Tibial nerve (tissue), 4 donors: ENCODE measurements around the gene GTF2H4. TPM values are rescaled to one million over a fixed set of nuclear protein-coding genes. Genes with fewer than 3 reads are reported as not detected.

Experiments
- DNase-seq, 2 donors: peaks; one replicate each; pipeline ENCODE4 v3.0.0-alpha.2; 2019; ENCODE audit warnings: low spot score in 2 of 2
- H3K27ac ChIP-seq, 4 donors: fragments of 200-600 bp; sonication (generic) in 3 of 4; one replicate each; pipeline ENCODE4 v1.5.1; 2017 to 2019; ENCODE audit warnings: mild to moderate bottlenecking in 1 of 4
- H3K27me3 ChIP-seq, 2 donors: fragments of 200-600 bp; sonication (generic) in 1 of 2; one replicate each; pipeline versions ENCODE4 v1.5.1 to v1.6.0; 2017 to 2019
- H3K36me3 ChIP-seq, 3 donors: fragments of 200-600 bp; sonication (generic); one replicate each; pipeline ENCODE4 v1.5.1; 2018 to 2019
- H3K4me1 ChIP-seq, 4 donors: fragments of 200-600 bp; sonication (generic) in 3 of 4; one replicate each; pipeline ENCODE4 v1.5.1; 2017 to 2019
- H3K4me3 ChIP-seq, 4 donors: fragments of 200-600 bp; sonication (generic) in 3 of 4; one replicate each; pipeline ENCODE4 v1.5.1; 2017 to 2019; ENCODE audit warnings: mild to moderate bottlenecking in 1 of 4, moderate library complexity in 1 of 4
- H3K9me3 ChIP-seq, 4 donors: fragments of 200-600 bp; sonication (generic) in 3 of 4; one replicate each; pipeline ENCODE4 v1.5.1; 2017 to 2019
- EP300 ChIP-seq, 2 donors: sonication (generic); formaldehyde crosslinking; IDR thresholded peaks; one replicate each; pipeline ENCODE4 v1.6.1; 2017; ENCODE audit warnings: antibody characterized with exemption in 2 of 2, mild to moderate bottlenecking in 1 of 2
- POLR2A ChIP-seq, 2 donors: fragments of 450-650 bp; IDR thresholded peaks; one replicate each; pipeline ENCODE4 v1.6.1; 2017; ENCODE audit warnings: antibody characterized with exemption in 2 of 2, mild to moderate bottlenecking in 2 of 2, moderate library complexity in 2 of 2
- WGBS, 2 donors: methylation state at CpG; one replicate each; pipeline ENCODE4 v1.1.5; 2018; 5-methylcytosine and 5-hydroxymethylcytosine counted together
- total RNA-seq, 4 donors: library from RNA; depleted of rRNA; stranded (reverse); fragments of >200 nt; gene quantifications; one replicate each; pipeline ENCODE4 v1.1.0, GENCODE V29; 2016
- TF ChIP-seq, protein P1 (sequence below), 5 experiments: fragments of 200-600 bp in 3 of 5; fragments of 450-650 bp in 2 of 5; sonication (generic) in 3 of 5; IDR thresholded peaks; one replicate each; pipeline ENCODE4 v1.5.1; 2016 to 2019; ENCODE audit warnings: antibody characterized with exemption in 5 of 5, mild to moderate bottlenecking in 3 of 5, moderate library complexity in 2 of 5

The GTF2H4 gene
- total RNA-seq, 4 donors from 2014 or later, result 2.2 to 25.2 (median 10.1) TPM

DNA sequence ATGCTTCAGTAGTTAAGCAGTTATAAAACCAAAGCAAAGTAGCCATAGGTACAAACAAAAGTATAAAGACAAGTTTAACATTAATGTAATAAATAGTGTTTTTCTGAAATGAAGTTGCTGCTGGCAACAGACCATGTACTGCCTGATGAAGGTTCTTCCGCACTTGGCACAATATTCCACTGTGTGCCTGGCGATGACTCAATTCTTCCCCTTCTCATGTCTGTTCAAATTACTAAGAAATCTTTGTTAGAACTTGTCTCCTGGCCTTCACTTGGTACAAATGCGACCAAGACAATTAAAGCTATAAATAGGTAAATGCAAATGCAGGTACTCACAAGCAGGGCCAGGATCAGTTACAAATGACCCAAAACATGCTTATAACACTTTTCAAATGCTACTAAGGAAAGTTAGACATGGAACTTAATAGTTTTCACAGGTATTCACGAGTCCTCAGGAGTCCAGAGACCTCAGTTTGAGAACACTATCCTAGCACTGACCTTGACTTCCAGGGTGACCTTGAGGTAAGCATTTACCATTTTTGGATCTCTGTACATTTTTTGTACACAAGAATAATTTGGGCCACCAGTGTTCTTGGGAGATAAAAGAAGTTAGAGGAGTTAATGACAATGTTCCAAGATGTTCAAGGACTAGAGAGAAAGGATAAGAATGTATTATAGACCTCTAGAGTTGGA lies 31.8 kb upstream of the GTF2H4 start:
- DNase-seq, result peak in 1 of 2 donors; percentile 40
- H3K4me3 ChIP-seq, result no peak overlapping the region
- 44 to 45% methylated on average over 4 of the region's 4 CpGs for WGBS, 2 donors
- no peaks in the 10 kb centered on the region for H3K36me3 ChIP-seq
- H3K27me3 ChIP-seq, result no peaks in the 10 kb centered on the region
- H3K27ac ChIP-seq, result peak overlapping the region; percentile 23 to 89 (median 82)
- TF ChIP-seq EP300 (IDR thresholded peaks at IDR 0.05), result peak in 1 of 2 donors; percentile 75
- TF ChIP-seq, protein P1, sequence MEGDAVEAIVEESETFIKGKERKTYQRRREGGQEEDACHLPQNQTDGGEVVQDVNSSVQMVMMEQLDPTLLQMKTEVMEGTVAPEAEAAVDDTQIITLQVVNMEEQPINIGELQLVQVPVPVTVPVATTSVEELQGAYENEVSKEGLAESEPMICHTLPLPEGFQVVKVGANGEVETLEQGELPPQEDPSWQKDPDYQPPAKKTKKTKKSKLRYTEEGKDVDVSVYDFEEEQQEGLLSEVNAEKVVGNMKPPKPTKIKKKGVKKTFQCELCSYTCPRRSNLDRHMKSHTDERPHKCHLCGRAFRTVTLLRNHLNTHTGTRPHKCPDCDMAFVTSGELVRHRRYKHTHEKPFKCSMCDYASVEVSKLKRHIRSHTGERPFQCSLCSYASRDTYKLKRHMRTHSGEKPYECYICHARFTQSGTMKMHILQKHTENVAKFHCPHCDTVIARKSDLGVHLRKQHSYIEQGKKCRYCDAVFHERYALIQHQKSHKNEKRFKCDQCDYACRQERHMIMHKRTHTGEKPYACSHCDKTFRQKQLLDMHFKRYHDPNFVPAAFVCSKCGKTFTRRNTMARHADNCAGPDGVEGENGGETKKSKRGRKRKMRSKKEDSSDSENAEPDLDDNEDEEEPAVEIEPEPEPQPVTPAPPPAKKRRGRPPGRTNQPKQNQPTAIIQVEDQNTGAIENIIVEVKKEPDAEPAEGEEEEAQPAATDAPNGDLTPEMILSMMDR (IDR thresholded peaks at IDR 0.05), result no peak
- peaks cover 0 to 21% (median 0%) of the 10 kb centered on the region in 4 donors for H3K9me3 ChIP-seq
- H3K4me1 ChIP-seq, result peaks cover 0 to 29% (median 10%) of the 10 kb centered on the region in 4 donors

GRCh38 chr6:30877419-30878262 lies 30.4 kb upstream of the GTF2H4 start:
- Histone ChIP-seq H3K27ac (peak overlapping the region; percentile 80 to 89 (median 82)), H3K9me3 (peaks cover 0 to 6% (median 0%) of the 10 kb centered on the region in 4 donors), H3K27me3 (no peaks in the 10 kb centered on the region), H3K36me3 (no peaks in the 10 kb centered on the region), H3K4me3 (peak overlapping the region; percentile 11 to 41 (median 26)), H3K4me1 (peaks cover 0 to 36% (median 16%) of the 10 kb centered on the region in 4 donors)
- peak in 1 of 2 donors; percentile 73 for TF ChIP-seq EP300 (IDR thresholded peaks at IDR 0.05)
- no peak for TF ChIP-seq POLR2A (IDR thresholded peaks at IDR 0.05)
- TF ChIP-seq, protein P1 (IDR thresholded peaks at IDR 0.05), result peak; percentile 86 to 95 (median 93)
- peak; percentile 90 to 96 for DNase-seq
- WGBS, 2 donors, result 13 to 15% methylated on average over 15 of the region's 15 CpGs

DNA sequence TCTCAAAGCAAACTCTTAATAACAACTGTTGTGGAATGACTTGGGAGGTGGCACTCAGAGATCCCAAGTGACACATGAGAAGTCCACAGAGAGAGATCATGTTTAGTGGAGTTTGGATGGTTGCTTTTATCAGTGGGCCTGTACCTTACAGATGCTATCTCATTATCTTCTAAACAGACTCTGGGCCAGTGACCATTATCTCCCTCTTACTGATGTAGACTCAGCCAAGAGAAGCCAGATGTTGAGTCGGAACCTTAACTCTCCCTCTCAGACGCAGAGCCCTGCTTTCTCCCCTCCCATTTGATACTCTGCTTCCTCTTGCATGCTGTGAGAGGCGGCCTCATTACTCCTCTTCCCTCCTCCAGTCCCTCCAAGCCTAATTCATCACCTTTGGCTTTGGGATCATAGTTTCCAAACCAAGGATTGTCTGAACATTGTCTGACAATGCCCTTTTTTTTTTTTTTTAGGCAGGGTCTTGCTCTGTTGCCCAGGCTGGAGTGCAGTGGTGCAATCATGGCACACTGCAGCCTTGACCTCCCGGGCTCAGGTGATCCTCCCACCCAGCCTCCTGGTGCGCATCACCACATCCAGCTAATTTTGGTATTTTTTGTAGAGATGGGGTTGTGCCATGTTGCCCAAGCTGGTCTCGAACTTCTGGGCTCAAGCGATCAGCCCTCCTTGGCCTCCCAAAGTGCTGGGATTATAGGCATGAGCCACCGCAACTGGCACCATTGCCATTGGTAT lies 28.2 kb upstream of the GTF2H4 start:
- 73 to 86% methylated on average over 8 of the region's 8 CpGs for WGBS, 2 donors
- H3K27ac ChIP-seq, result peak overlapping the region in 1 of 4 donors; percentile 98
- H3K27me3 ChIP-seq, result no peaks in the 10 kb centered on the region
- H3K4me3 ChIP-seq, result no peak overlapping the region
- no peak for DNase-seq
- H3K4me1 ChIP-seq, result peaks cover 0 to 52% (median 27%) of the 10 kb centered on the region in 4 donors
- H3K9me3 ChIP-seq, result no peaks in the 10 kb centered on the region
- no peak for TF ChIP-seq POLR2A (IDR thresholded peaks at IDR 0.05)
- TF ChIP-seq, protein P1 (IDR thresholded peaks at IDR 0.05), result no peak
- no peak for TF ChIP-seq EP300 (IDR thresholded peaks at IDR 0.05)
- no peaks in the 10 kb centered on the region for H3K36me3 ChIP-seq

DNA sequence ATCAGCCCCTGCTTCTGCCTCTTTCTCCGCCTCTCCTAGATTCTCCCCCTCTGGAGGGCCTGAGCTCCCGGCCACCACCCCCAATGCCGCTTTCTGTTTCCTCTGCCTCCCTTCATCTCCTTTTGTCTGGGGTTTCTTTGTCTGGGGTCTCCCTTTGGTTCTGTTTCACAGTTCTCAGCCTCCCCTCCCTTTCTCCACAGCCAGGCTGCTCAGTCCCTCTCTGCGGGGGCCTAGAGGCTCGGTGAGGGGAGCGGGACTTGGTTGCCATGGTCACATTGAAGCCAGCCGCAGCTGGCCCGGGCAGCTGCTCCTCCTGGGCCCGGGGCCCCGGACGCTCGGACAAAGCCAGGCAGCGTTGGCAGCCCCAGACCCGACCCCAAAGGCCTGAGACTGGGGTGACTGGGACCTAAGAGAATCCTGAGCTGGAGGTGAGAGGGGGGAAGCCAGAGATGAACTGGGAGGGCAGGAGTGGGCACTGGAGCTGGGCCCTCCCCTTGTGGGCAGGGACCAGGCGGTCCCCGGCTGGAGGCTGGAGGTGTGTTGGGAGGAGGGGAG lies 27.2 kb upstream of the GTF2H4 start:
- no peak overlapping the region for H3K4me3 ChIP-seq
- peak overlapping the region in 3 of 4 donors; percentile 32 to 98 (median 91) for H3K27ac ChIP-seq
- WGBS, 2 donors, result 42 to 66% methylated on average over 16 of the region's 16 CpGs
- TF ChIP-seq EP300 (IDR thresholded peaks at IDR 0.05), result no peak
- TF ChIP-seq, protein P1 (IDR thresholded peaks at IDR 0.05), result no peak
- TF ChIP-seq POLR2A (IDR thresholded peaks at IDR 0.05), result no peak
- H3K9me3 ChIP-seq, result no peaks in the 10 kb centered on the region
- no peaks in the 10 kb centered on the region for H3K36me3 ChIP-seq
- H3K27me3 ChIP-seq, result no peaks in the 10 kb centered on the region
- H3K4me1 ChIP-seq, result peaks cover 0 to 60% (median 34%) of the 10 kb centered on the region in 4 donors
- DNase-seq, result no peak
